CD4-positive, alpha-beta T cell treated with Interleukin-21 for 1 hour (primary cell): ENCODE results near the gene PLCE1.
"Not testable (repeated sequence)": the region's sequence is repeated elsewhere in the genome, so short reads cannot be mapped to it uniquely, and the experiment has no call there.

Experiments used
- DNase-seq: peaks from one replicate; pipeline ENCODE4 v3.0.0-alpha.2; 2020

PLCE1 gene

GRCh38 chr10:93993782-93994437 lies at the start of gene PLCE1:
Gene PLCE1 (plus strand): TSS chr10:93993931. CDS start chr10:94031047, 37,116 bp downstream.
- DNase-seq, result no peak

GRCh38 chr10:93945819-93946218 lies 47.9 kb upstream of the PLCE1 start:
- no peak for DNase-seq

GRCh38 chr10:93947055-93947454 lies 46.7 kb upstream of the PLCE1 start:
- no peak for DNase-seq

- DNase-seq, result no peak
Observed at GRCh38 chr10:93947524-93947923, 46.2 kb upstream of the PLCE1 start.

- DNase-seq, result no peak
Observed at GRCh38 chr10:93951905-93952304, 41.8 kb upstream of the PLCE1 start.

- DNase-seq, result no peak
Observed at GRCh38 chr10:93954299-93954698, 39.4 kb upstream of the PLCE1 start.

- DNase-seq, result no peak
Observed at GRCh38 chr10:93954726-93955363, 38.9 kb upstream of the PLCE1 start.

- no peak for DNase-seq
Observed at GRCh38 chr10:93958834-93959233, 34.9 kb upstream of the PLCE1 start.

GRCh38 chr10:93960988-93961387 lies 32.7 kb upstream of the PLCE1 start:
- not testable (repeated sequence) for DNase-seq

- DNase-seq, result no peak
Observed at GRCh38 chr10:93962973-93963372, 30.8 kb upstream of the PLCE1 start.

GRCh38 chr10:93963434-93963833 lies 30.3 kb upstream of the PLCE1 start:
- DNase-seq, result no peak

GRCh38 chr10:93965911-93966310 lies 27.8 kb upstream of the PLCE1 start:
- DNase-seq, result no peak

- DNase-seq, result no peak
Observed at GRCh38 chr10:93967756-93968155, 26.0 kb upstream of the PLCE1 start.

- no peak for DNase-seq
Observed at GRCh38 chr10:93968540-93968945, 25.2 kb upstream of the PLCE1 start.

GRCh38 chr10:93970433-93971010 lies 23.2 kb upstream of the PLCE1 start:
- DNase-seq, result not testable (repeated sequence)

GRCh38 chr10:93973748-93974445 lies 19.8 kb upstream of the PLCE1 start:
- no peak for DNase-seq

GRCh38 chr10:93977442-93977841 lies 16.3 kb upstream of the PLCE1 start:
- DNase-seq, result no peak

GRCh38 chr10:93980486-93980885 lies 13.2 kb upstream of the PLCE1 start:
- no peak for DNase-seq

GRCh38 chr10:93991114-93991513 lies 2.6 kb upstream of the PLCE1 start:
- no peak for DNase-seq

- no peak for DNase-seq
Observed at GRCh38 chr10:93991596-93992284, 2.0 kb upstream of the PLCE1 start.

- no peak for DNase-seq
Observed at GRCh38 chr10:93992400-93993030, 1.2 kb upstream of the PLCE1 start.

GRCh38 chr10:93993414-93993781 lies 333 bp upstream of the PLCE1 start:
- DNase-seq, result no peak

GRCh38 chr10:93994438-93994801 lies 689 bp downstream of the PLCE1 start:
- DNase-seq, result no peak
